ENCODE data around the gene CCDC194. TPM values are rescaled to one million over a fixed set of nuclear protein-coding genes. Genes with fewer than 3 reads are reported as not detected.

Gene CCDC194
- total and polyA plus RNA-seq, 2 of the 13 experiments (the other 11 are each of a cell fraction or from before 2014, with no cell fraction given), result 0.13 to 0.21 TPM

- TF ChIP-seq ZMAT5 (CRISPR knock-in tag; IDR thresholded peaks at IDR 0.05; ENCODE audit: borderline replicate concordance, low read depth) (no peak), ZNF850 (CRISPR knock-in tag; conservative IDR thresholded peaks at IDR 0.05) (no peak), ZSCAN5A (CRISPR knock-in tag; IDR thresholded peaks at IDR 0.05; ENCODE audit: borderline replicate concordance) (no peak), RXRB (CRISPR knock-in tag; IDR thresholded peaks at IDR 0.05; ENCODE audit: borderline replicate concordance) (peak; percentile 36; the same call in 1 of the 2 replicates), JUNB (CRISPR knock-in tag; IDR thresholded peaks at IDR 0.05; ENCODE audit: borderline replicate concordance) (no peak), ZNF280B (CRISPR knock-in tag; IDR thresholded peaks at IDR 0.05; ENCODE audit: borderline replicate concordance) (peak; percentile 71), ZBTB2 (CRISPR knock-in tag; IDR thresholded peaks at IDR 0.05; ENCODE audit: low read depth) (no peak), ZNF770 (CRISPR knock-in tag; IDR thresholded peaks at IDR 0.05) (no peak), ZNF674 (CRISPR knock-in tag; IDR thresholded peaks at IDR 0.05; ENCODE audit: low read depth) (no peak), SAFB2 (CRISPR knock-in tag; IDR thresholded peaks at IDR 0.05; ENCODE audit: borderline replicate concordance, low read depth) (0 out of 2 replicates have a peak, but pooled peaks have one; percentile 38), REXO4 (CRISPR knock-in tag; IDR thresholded peaks at IDR 0.05; ENCODE audit: borderline replicate concordance) (no peak), KMT2A (CRISPR knock-in tag; IDR thresholded peaks at IDR 0.05) (no peak), ZC3H4 (CRISPR knock-in tag; IDR thresholded peaks at IDR 0.05; ENCODE audit: borderline replicate concordance) (no peak), HNF1B (CRISPR knock-in tag; IDR thresholded peaks at IDR 0.05) (no peak; the same call in 1 of the 2 replicates), ZNF225 (CRISPR knock-in tag; IDR thresholded peaks at IDR 0.05) (no peak), ZNF280D (CRISPR knock-in tag; IDR thresholded peaks at IDR 0.05) (no peak)
These were observed 47.8 kb downstream of the CCDC194 start (continued) for GRCh38 chr19:17346109-17346671.
